ENCODE measurements around the gene ZNF205. TPM values are rescaled to one million over a fixed set of nuclear protein-coding genes. Genes with fewer than 3 reads are reported as not detected.

Gene ZNF205
- total and polyA plus RNA-seq, 9 of the 15 experiments (the other 6 are each of a cell fraction or from before 2014, with no cell fraction given): 2.4 to 11.8 (median 5.1) TPM; not detected in 2

DNA sequence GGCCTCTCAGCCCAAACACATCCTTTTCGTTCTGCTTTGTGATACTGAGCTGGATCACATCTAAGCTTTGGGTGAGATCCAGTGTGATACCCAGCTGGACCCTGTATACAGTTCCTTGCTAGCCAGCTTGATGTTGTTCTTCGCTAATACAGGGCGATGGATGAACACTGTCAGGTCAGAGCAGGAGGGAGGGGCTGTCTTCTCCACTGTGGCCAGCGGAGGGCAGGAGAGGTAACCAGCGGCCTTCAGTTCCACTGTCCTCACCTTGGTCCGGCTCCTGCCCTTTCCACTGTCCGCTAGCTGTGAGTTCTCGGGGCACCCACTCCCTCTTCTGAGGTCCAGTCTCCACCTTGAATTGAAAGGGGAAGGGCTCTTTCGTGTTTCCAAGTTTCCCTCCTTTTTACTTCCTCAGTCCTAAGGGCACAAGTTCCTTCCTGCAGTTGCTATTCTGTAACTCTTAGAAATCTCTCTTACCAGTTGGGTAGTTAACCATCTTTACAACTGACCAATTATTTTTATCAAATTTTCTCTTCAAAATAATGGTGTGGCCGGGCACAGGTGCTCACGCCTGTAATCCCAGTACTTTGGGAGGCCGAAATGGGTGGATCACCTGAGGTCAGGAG is 19.5 kb downstream of the ZNF205 start (continued):
- TF ChIP-seq ZNF740 (CRISPR knock-in tag; IDR thresholded peaks at IDR 0.05) (peak; percentile 73), ZNF740 (tag; IDR thresholded peaks at IDR 0.05) (no peak), HNRNPL (IDR thresholded peaks at IDR 0.05; ENCODE audit: low read depth, low read length) (no peak), ZNF12 (CRISPR knock-in tag; IDR thresholded peaks at IDR 0.05) (no peak), KLF1 (tag; IDR thresholded peaks at IDR 0.05) (no peak), ZC3H4 (CRISPR knock-in tag; IDR thresholded peaks at IDR 0.05; ENCODE audit: borderline replicate concordance) (no peak), HCFC1 (IDR thresholded peaks at IDR 0.05; ENCODE audit: low read depth, low read length) (no peak), JUN (IDR thresholded peaks at IDR 0.05; ENCODE audit: borderline replicate concordance, low read depth, low read length) (no peak), JUN (CRISPR knock-in tag; IDR thresholded peaks at IDR 0.05; ENCODE audit: borderline replicate concordance) (no peak), ZFX (CRISPR knock-in tag; IDR thresholded peaks at IDR 0.05) (0 out of 2 replicates have a peak, but pooled peaks have one; percentile 28), ZFP36 (IDR thresholded peaks at IDR 0.05; ENCODE audit: low read depth, low read length, partially characterized antibody) (no peak), ZSCAN32 (CRISPR knock-in tag; IDR thresholded peaks at IDR 0.05) (no peak), MEF2A (IDR thresholded peaks at IDR 0.05; ENCODE audit: control insufficient read depth, low read depth, low read length) (no peak), TEAD1 (CRISPR knock-in tag; IDR thresholded peaks at IDR 0.05) (no peak), ZNF395 (CRISPR knock-in tag; IDR thresholded peaks at IDR 0.05) (no peak), ZBTB9 (CRISPR knock-in tag; IDR thresholded peaks at IDR 0.05) (no peak), LEF1 (IDR thresholded peaks at IDR 0.05) (no peak)
- TF ChIP-seq, protein P1, sequence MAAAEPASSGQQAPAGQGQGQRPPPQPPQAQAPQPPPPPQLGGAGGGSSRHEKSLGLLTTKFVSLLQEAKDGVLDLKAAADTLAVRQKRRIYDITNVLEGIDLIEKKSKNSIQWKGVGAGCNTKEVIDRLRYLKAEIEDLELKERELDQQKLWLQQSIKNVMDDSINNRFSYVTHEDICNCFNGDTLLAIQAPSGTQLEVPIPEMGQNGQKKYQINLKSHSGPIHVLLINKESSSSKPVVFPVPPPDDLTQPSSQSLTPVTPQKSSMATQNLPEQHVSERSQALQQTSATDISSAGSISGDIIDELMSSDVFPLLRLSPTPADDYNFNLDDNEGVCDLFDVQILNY (CRISPR knock-in tag; IDR thresholded peaks at IDR 0.05): no peak
- TF ChIP-seq, protein P2, sequence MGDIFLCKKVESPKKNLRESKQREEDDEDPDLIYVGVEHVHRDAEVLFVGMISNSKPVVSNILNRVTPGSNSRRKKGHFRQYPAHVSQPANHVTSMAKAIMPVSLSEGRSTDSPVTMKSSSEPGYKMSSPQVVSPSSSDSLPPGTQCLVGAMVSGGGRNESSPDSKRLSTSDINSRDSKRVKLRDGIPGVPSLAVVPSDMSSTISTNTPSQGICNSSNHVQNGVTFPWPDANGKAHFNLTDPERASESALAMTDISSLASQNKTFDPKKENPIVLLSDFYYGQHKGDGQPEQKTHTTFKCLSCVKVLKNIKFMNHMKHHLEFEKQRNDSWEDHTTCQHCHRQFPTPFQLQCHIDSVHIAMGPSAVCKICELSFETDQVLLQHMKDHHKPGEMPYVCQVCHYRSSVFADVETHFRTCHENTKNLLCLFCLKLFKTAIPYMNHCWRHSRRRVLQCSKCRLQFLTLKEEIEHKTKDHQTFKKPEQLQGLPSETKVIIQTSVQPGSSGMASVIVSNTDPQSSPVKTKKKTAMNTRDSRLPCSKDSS (IDR thresholded peaks at IDR 0.05; ENCODE audit: low read depth, partially characterized antibody): no peak
- TF ChIP-seq, protein P3, sequence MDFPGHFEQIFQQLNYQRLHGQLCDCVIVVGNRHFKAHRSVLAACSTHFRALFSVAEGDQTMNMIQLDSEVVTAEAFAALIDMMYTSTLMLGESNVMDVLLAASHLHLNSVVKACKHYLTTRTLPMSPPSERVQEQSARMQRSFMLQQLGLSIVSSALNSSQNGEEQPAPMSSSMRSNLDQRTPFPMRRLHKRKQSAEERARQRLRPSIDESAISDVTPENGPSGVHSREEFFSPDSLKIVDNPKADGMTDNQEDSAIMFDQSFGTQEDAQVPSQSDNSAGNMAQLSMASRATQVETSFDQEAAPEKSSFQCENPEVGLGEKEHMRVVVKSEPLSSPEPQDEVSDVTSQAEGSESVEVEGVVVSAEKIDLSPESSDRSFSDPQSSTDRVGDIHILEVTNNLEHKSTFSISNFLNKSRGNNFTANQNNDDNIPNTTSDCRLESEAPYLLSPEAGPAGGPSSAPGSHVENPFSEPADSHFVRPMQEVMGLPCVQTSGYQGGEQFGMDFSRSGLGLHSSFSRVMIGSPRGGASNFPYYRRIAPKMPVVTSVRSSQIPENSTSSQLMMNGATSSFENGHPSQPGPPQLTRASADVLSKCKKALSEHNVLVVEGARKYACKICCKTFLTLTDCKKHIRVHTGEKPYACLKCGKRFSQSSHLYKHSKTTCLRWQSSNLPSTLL (IDR thresholded peaks at IDR 0.05): peak; percentile 96
